HEK293T (cell line): ENCODE results near the gene LIN37.

Experiments used
- CTCF ChIA-PET: fragments of 350-600 bp; formaldehyde crosslinking; extraction: SDS; loops from one replicate; lab custom pipeline; 2021; ENCODE audit warnings: antibody characterized with exemption, inconsistent platforms; lab: Yijun Ruan, JAX
- POLR2A ChIA-PET: fragments of 350-600 bp; formaldehyde crosslinking; extraction: SDS; loops from one replicate; lab custom pipeline; 2020; ENCODE audit warnings: antibody characterized with exemption, inconsistent platforms; lab: Yijun Ruan, JAX
- DNase-seq: peaks from one replicate; pipeline ENCODE4 v3.0.0; 2012; ENCODE audit warnings: mixed read lengths; ENCODE audit errors: extremely low spot score
- ARNT ChIP-seq: fragments of 450-650 bp; IDR thresholded peaks from 2 replicates; pipeline ENCODE4 v1.6.1; 2017; ENCODE audit warnings: mild to moderate bottlenecking
- BHLHE40 ChIP-seq: fragments of 450-650 bp; IDR thresholded peaks from 2 replicates; pipeline ENCODE4 v1.6.1; 2016; ENCODE audit warnings: mild to moderate bottlenecking, moderate library complexity, borderline replicate concordance
- CTBP1 ChIP-seq: fragments of 450-650 bp; IDR thresholded peaks from 2 replicates; pipeline ENCODE4 v1.6.1; 2016; ENCODE audit warnings: borderline replicate concordance
- ELF4 ChIP-seq: fragments of 450-650 bp; IDR thresholded peaks from 2 replicates; pipeline ENCODE4 v1.6.1; 2017; ENCODE audit warnings: antibody characterized with exemption
- FOXA1 ChIP-seq: fragments of 450-650 bp; IDR thresholded peaks from 2 replicates; pipeline ENCODE4 v1.6.1; 2016; ENCODE audit warnings: mild to moderate bottlenecking
- FOXK2 ChIP-seq: fragments of 450-650 bp; IDR thresholded peaks from 2 replicates; pipeline ENCODE4 v1.6.1; 2016; ENCODE audit warnings: mild to moderate bottlenecking
- FOXM1 ChIP-seq: fragments of 450-650 bp; IDR thresholded peaks from 2 replicates; pipeline ENCODE4 v1.6.1; 2017; ENCODE audit warnings: mild to moderate bottlenecking, borderline replicate concordance
- HDGF ChIP-seq: fragments of 450-650 bp; IDR thresholded peaks from 2 replicates; pipeline ENCODE4 v1.6.1; 2017; ENCODE audit warnings: antibody characterized with exemption, borderline replicate concordance
- L3MBTL2 ChIP-seq: fragments of 450-650 bp; conservative IDR thresholded peaks from 2 replicates; pipeline ENCODE4 v1.6.1; 2016; ENCODE audit warnings: mild to moderate bottlenecking
- LEF1 ChIP-seq: fragments of 450-650 bp; IDR thresholded peaks from 2 replicates; pipeline ENCODE4 v1.6.1; 2017; ENCODE audit warnings: mild to moderate bottlenecking, borderline replicate concordance
- NFRKB ChIP-seq: fragments of 450-650 bp; IDR thresholded peaks from 2 replicates; pipeline ENCODE4 v1.6.1; 2016; ENCODE audit warnings: mild to moderate bottlenecking, moderate library complexity
- PKNOX1 ChIP-seq: fragments of 450-650 bp; IDR thresholded peaks from 2 replicates; pipeline ENCODE4 v1.6.1; 2016
- SP1 ChIP-seq: fragments of 450-650 bp; IDR thresholded peaks from 2 replicates; pipeline ENCODE4 v1.6.1; 2017
- SUZ12 ChIP-seq: fragments of 450-650 bp; IDR thresholded peaks from 2 replicates; pipeline ENCODE4 v1.6.1; 2016; ENCODE audit warnings: mild to moderate bottlenecking
- TARDBP ChIP-seq: fragments of 450-650 bp; IDR thresholded peaks from 2 replicates; pipeline ENCODE4 v1.6.1; 2016
- ZNF384 ChIP-seq: fragments of 450-650 bp; IDR thresholded peaks from 2 replicates; pipeline ENCODE4 v1.6.1; 2016

Gene LIN37

GRCh38 chr19:35710784-35711723, 37.3 kb upstream of the LIN37 start:
- TF ChIP-seq TARDBP = no peak
- no peak for TF ChIP-seq LEF1
- TF ChIP-seq L3MBTL2 = no peak
- TF ChIP-seq HDGF = no peak
- no peak for TF ChIP-seq FOXM1
- no peak for TF ChIP-seq FOXA1
- no peak for TF ChIP-seq NFRKB
- no peak for TF ChIP-seq FOXK2
- no peak for TF ChIP-seq SUZ12
- no peak for TF ChIP-seq BHLHE40
- TF ChIP-seq ELF4 = no peak
- no peak for TF ChIP-seq PKNOX1
- no peak for TF ChIP-seq SP1
- TF ChIP-seq CTBP1 = no peak
- no peak for TF ChIP-seq ZNF384
- TF ChIP-seq ARNT = no peak
- ChIA-PET CTCF (interaction anchor here (0.9 kb wide), 1 partner anchor 8 kb away, joined by 4 read pairs; no protein-coding TSS in a partner anchor), POLR2A (interaction anchor here (0.7 to 1.0 kb wide), 2 partner anchors 9 to 37 kb away, joined by 3 read pairs; partner anchors contain the start of gene LIN37)

DNA sequence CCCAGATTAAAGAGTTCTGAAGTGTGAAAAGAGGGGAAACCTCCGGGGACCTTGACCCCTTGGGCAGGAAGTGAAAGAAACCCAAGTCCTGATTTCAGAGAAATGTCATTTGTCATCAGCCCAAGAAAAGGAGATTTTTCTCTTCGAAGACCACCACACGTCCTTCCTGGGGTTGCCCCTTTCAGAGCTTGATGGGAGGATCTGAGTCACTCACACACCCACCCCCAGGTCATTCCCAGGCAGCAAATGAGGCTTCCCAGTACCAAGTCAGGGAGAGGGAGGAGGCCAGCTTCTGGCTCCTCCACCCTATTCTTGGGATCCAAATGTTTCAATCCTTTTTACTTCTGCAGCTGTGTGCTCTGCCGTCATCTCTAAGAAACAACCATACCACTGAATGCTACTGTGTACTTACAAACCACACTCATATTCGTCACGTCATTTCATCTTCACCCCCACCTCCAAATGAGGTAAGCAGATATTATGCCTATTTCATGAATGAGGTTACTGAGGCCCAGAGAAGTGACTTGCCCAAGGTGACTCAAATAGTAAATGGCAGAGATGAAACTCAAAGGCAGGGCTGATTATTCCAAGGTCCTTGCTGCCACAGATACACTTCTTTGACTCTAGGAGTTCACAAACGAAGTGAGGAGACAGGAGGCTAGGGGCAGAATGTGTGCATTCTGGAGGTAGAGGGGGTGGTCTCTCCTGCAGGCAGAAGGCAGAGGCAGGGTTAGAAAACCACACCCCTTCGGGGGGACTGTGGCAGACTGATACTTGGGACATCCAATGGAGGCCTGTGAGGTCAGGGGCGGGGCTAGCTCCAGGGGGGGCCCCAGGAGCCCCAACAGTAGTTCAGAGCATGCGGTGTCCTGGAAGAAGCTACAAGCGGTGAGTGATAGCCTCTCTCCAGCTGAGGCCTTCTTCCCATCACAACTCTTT, 35.5 kb upstream of the LIN37 start:
- TF ChIP-seq FOXA1 = no peak
- no peak for TF ChIP-seq ZNF384
- TF ChIP-seq PKNOX1 = no peak
- CTCF ChIA-PET = no interaction called here
- POLR2A ChIA-PET = interaction anchor here (2.1 to 3.0 kb wide), 2 partner anchors 10 to 35 kb away, joined by 6 to 13 read pairs; partner anchors contain the start of gene LIN37
- no peak for DNase-seq

More at GRCh38 chr19:35710784-35711723, 37.3 kb upstream of the LIN37 start:
- no peak for DNase-seq

DNA sequence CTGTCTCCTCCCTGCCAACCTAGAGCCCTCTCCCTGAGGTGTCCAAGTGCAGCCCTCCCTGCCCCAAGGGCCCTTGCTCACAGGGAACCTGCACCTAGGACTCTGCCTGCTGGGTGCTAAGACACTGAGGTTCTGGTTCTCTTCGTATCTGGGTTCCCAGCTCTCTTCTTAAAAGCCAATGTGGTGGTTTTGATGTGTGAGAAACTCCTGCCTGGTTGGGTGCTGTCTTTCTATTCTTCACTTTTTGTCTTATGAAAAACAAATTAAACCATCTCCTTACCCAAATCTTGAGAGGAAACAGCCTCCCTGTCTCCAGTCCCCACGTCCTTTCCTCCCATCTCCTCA, 34.9 kb upstream of the LIN37 start:
- ChIA-PET POLR2A (interaction anchor here (1.3 to 3.0 kb wide), 3 partner anchors 11 to 35 kb away, joined by 3 to 13 read pairs (median 6); partner anchors contain the start of gene LIN37), CTCF (no interaction called here)
- no peak for DNase-seq
- TF ChIP-seq L3MBTL2 (no peak), LEF1 (no peak), PKNOX1 (no peak), NFRKB (no peak), SUZ12 (no peak), TARDBP (no peak), ARNT (no peak), HDGF (no peak), FOXK2 (no peak), FOXM1 (no peak), ZNF384 (no peak), FOXA1 (no peak), SP1 (no peak), CTBP1 (no peak), BHLHE40 (no peak), ELF4 (no peak)

DNA sequence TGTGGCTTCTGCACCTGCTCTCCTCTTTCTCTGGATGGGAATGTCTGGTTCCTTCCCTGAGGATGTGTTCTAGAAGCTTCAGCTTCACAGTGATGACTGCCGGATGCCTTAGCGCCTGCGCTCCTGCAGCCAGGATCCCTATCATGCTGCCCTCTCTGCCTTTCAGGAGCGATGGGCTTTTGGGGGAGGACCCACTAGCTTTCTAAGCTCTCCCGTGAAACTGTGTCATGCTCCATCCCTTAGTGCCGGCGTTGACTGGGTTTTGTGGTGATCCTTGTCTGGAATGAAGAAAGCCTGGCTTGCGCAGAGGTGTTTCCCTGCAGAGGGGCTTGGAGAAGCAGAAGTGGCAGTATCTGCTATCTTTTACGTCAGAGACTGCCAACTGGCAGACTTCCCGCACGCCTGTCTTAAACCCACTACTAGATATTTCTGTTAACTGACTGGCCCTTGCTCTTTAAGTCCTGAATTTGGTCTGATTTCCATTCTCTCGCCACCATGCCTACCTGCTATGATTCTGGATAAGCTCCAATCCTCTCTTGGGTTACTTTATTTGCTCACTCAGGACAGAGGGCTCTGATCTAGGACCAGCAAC, 34.4 kb upstream of the LIN37 start:
- no peak for DNase-seq

More for the DNA sequence above, 34.4 kb upstream of the LIN37 start:
- TF ChIP-seq BHLHE40 (no peak), SUZ12 (no peak), LEF1 (no peak), SP1 (no peak), ELF4 (no peak), CTBP1 (no peak), FOXK2 (no peak), FOXA1 (no peak), ARNT (no peak), HDGF (no peak), ZNF384 (no peak), TARDBP (no peak)
- ChIA-PET POLR2A (interaction anchor here (1.3 to 3.0 kb wide), 3 partner anchors 12 to 34 kb away, joined by 3 to 13 read pairs (median 6); partner anchors contain the start of gene LIN37), CTCF (no interaction called here)
